Hepatocyte (in vitro differentiated cells): ENCODE measurements around the gene AGAP1.

Experiments
- CTCF ChIP-seq: fragments of 200-600 bp; sonication (generic); IDR thresholded peaks from 2 replicates; pipeline ENCODE4 v1.5.1; 2016; ENCODE audit warnings: antibody characterized with exemption, mild to moderate bottlenecking; ENCODE audit not compliant: poor library complexity
- EZH2 ChIP-seq: fragments of 200-600 bp; sonication (generic); IDR thresholded peaks from 2 replicates; pipeline ENCODE4 v1.6.1; 2016; ENCODE audit warnings: antibody characterized with exemption, mild to moderate bottlenecking, borderline replicate concordance

- TF ChIP-seq CTCF (no peak), EZH2 (no peak)
Observed at GRCh38 chr2:236119476-236119875, 625.6 kb downstream of the AGAP1 start.
